Measurements from ENCODE around the gene DAND5. TPM values are rescaled to one million over a fixed set of nuclear protein-coding genes. Genes with fewer than 3 reads are reported as not detected.

Gene DAND5
- total and polyA plus RNA-seq, 9 of the 15 experiments (the other 6 are each of a cell fraction or from before 2014, with no cell fraction given), result 0.22 to 0.83 (median 0.60) TPM

GRCh38 chr19:12949363-12950283 lies 19.8 kb upstream of the DAND5 start:
- in situ Hi-C loops (cut with MboI), result no loop called here
- Histone ChIP-seq H3K4me1 (replicated peaks in 1 of 2; ENCODE audit: control insufficient read depth in 2 of 2, insufficient read depth in 2 of 2, low read length in 2 of 2) (peaks cover 11 to 40% of the 10 kb centered on the region in 2 experiments; a peak in 4 of 5 replicates), H4K20me1 (replicated peaks; ENCODE audit: control insufficient read depth, insufficient read depth, low read length) (no peaks in the 10 kb centered on the region; the same call in 1 of the 2 replicates), H3K4me2 (ENCODE audit: insufficient read depth, low read length) (no peak overlapping the region), H3K79me2 (ENCODE audit: control insufficient read depth, insufficient read depth, low read length) (peaks cover 57% of the 10 kb centered on the region), H3K9me3 (replicated peaks; ENCODE audit: control insufficient read depth, insufficient read depth, low read depth, low read length) (no peaks in the 10 kb centered on the region), H3K9ac (ENCODE audit: insufficient read depth in 1 of 2, low read depth in 2 of 2, low read length in 2 of 2) (peak overlapping the region in 1 of 2 experiments; percentile 39; a peak in 2 of 4 replicates), H2AFZ (ENCODE audit: low read depth, low read length) (no peak overlapping the region), H3K9me1 (ENCODE audit: control insufficient read depth, insufficient read depth, low read length) (peaks cover 5% of the 10 kb centered on the region), H3K27ac (ENCODE audit: extremely low read depth, low read depth, low read length) (no peak overlapping the region), H3K27me3 (ENCODE audit: control insufficient read depth in 2 of 2, insufficient read depth in 2 of 2, low read length in 2 of 2) (no peaks in the 10 kb centered on the region), H3K36me3 (ENCODE audit: control insufficient read depth, insufficient read depth, low read length) (peaks cover 78% of the 10 kb centered on the region), H3K4me3 (no peak overlapping the region)
- no peak for DNase-seq (ENCODE audit: extremely low read depth in 1 of 4, low spot score in 3 of 4)
- POLR2A ChIA-PET, result interaction anchor here (1.0 kb wide), 1 partner anchor 109 kb away, joined by 3 read pairs; no protein-coding TSS in a partner anchor
- no TSS peak for BruUV-seq (replicated peaks)
- ATAC-seq, result no peak
- CTCF ChIA-PET (ENCODE audit: low intra/inter-chr PET ratio), result no interaction called here
- FAIRE-seq, result no peak
- no peak for TF ChIP-seq ZNF780A (CRISPR knock-in tag; IDR thresholded peaks at IDR 0.05)
- no peak for TF ChIP-seq ZBTB1 (CRISPR knock-in tag; IDR thresholded peaks at IDR 0.05; ENCODE audit: borderline replicate concordance, low read depth)
- TF ChIP-seq POLR2AphosphoS5 (IDR thresholded peaks at IDR 0.05; ENCODE audit: control insufficient read depth, insufficient read depth, low read depth, low read length), result 0 out of 2 replicates have a peak, but pooled peaks have one; percentile 19
- TF ChIP-seq, protein P1, sequence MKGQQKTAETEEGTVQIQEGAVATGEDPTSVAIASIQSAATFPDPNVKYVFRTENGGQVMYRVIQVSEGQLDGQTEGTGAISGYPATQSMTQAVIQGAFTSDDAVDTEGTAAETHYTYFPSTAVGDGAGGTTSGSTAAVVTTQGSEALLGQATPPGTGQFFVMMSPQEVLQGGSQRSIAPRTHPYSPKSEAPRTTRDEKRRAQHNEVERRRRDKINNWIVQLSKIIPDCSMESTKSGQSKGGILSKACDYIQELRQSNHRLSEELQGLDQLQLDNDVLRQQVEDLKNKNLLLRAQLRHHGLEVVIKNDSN (CRISPR knock-in tag; IDR thresholded peaks at IDR 0.05), result peak; percentile 10; the same call in 1 of the 2 replicates
- TF ChIP-seq NFIX (CRISPR knock-in tag; IDR thresholded peaks at IDR 0.05; ENCODE audit: low read depth), result no peak
- TF ChIP-seq ZNF197 (CRISPR knock-in tag; IDR thresholded peaks at IDR 0.05; ENCODE audit: low read depth), result no peak
- TF ChIP-seq, protein P2, sequence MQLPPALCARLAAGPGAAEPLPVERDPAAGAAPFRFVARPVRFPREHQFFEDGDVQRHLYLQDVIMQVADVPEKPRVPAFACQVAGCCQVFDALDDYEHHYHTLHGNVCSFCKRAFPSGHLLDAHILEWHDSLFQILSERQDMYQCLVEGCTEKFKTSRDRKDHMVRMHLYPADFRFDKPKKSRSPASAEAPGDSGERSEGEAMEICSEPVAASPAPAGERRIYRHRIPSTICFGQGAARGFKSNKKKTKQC (CRISPR knock-in tag; IDR thresholded peaks at IDR 0.05), result 0 out of 2 replicates have a peak, but pooled peaks have one; percentile 30
- intact Hi-C loops (cut with micrococcal nuclease), result no loop called here
- WGBS (ENCODE audit: insufficient coverage, low coverage, missing lambda C conversion rate), result 94% methylated on average over 15 of the region's 16 CpGs

Data from K562 (cell line).